Smooth muscle cell (in vitro differentiated cells): ENCODE measurements around the gene CORO1C. TPM values are rescaled to one million over a fixed set of nuclear protein-coding genes. Genes with fewer than 3 reads are reported as not detected.
"Not testable (repeated sequence)": the region's sequence is repeated elsewhere in the genome, so short reads cannot be mapped to it uniquely, and the experiment has no call there.

ENCODE experiments used
- DNase-seq: peaks from one replicate; lab custom pipeline; 2025; ENCODE audit not compliant: unreplicated experiment; lab: John Stamatoyannopoulos, UW
- H2AFZ ChIP-seq: fragments of 200-600 bp; sonication (generic); 2 replicates; pipeline ENCODE4 v1.6.0; 2016; ENCODE audit warnings: antibody characterized with exemption, low read depth, mild to moderate bottlenecking
- H3F3A ChIP-seq: fragments of 200-600 bp; sonication (generic); 2 replicates; pipeline ENCODE4 v1.6.0; 2017; ENCODE audit warnings: antibody characterized with exemption, low read depth
- H3K27ac ChIP-seq: fragments of 200-600 bp; sonication (generic); 2 replicates; pipeline ENCODE4 v1.5.1; 2016; ENCODE audit warnings: low read depth, mild to moderate bottlenecking
- H3K27me3 ChIP-seq: fragments of 200-600 bp; sonication (generic); 2 replicates; pipeline ENCODE4 v1.6.1; 2016; ENCODE audit warnings: low read depth, mild to moderate bottlenecking
- H3K36me3 ChIP-seq: fragments of 200-600 bp; sonication (generic); 2 replicates; pipeline ENCODE4 v1.5.1; 2016; ENCODE audit warnings: low read depth
- H3K4me1 ChIP-seq: fragments of 200-600 bp; sonication (generic); 2 replicates; pipeline ENCODE4 v1.5.1; 2016; ENCODE audit warnings: low read depth
- H3K4me2 ChIP-seq: fragments of 200-600 bp; sonication (generic); 2 replicates; pipeline ENCODE4 v1.6.0; 2016; ENCODE audit warnings: mild to moderate bottlenecking
- H3K4me3 ChIP-seq: fragments of 200-600 bp; sonication (generic); 2 replicates; pipeline ENCODE4 v1.5.1; 2016; ENCODE audit warnings: mild to moderate bottlenecking
- H3K79me2 ChIP-seq: fragments of 200-600 bp; sonication (generic); 2 replicates; pipeline ENCODE4 v1.6.0; 2016; ENCODE audit warnings: low read depth, mild to moderate bottlenecking
- H3K9ac ChIP-seq: fragments of 200-600 bp; sonication (generic); 2 replicates; pipeline ENCODE4 v1.6.0; 2016; ENCODE audit warnings: low read depth
- H3K9me3 ChIP-seq: fragments of 200-600 bp; sonication (generic); replicated peaks from 2 replicates; pipeline ENCODE4 v1.5.1; 2016; ENCODE audit warnings: low read depth
- H4K20me1 ChIP-seq: fragments of 200-600 bp; sonication (generic); 2 replicates; pipeline ENCODE4 v1.6.0; 2016; ENCODE audit warnings: low read depth
- WGBS: methylation state at CpG from one replicate; pipeline ENCODE4 v1.1.7; 2016; ENCODE audit warnings: low lambda C conversion rate; 5-methylcytosine and 5-hydroxymethylcytosine counted together
- polyA plus RNA-seq: library from polyadenylated mRNA; unstranded; fragments of >200 nt; fragmentation: Nextera tagmentation; extraction: Ambion mirVana; gene quantifications from 2 replicates; pipeline ENCODE4 v1.2.1, GENCODE V29; 2016
- total RNA-seq: library from RNA; depleted of rRNA; stranded (reverse); fragments of >200 nt; gene quantifications from 2 replicates; pipeline ENCODE4 v1.2.3, GENCODE V29; 2014
- TF ChIP-seq, protein P1 (sequence below): fragments of 200-600 bp; sonication (generic); IDR thresholded peaks from 2 replicates; pipeline ENCODE4 v1.5.1; 2017; ENCODE audit warnings: borderline replicate concordance, mild to moderate bottlenecking, antibody characterized with exemption; ENCODE audit not compliant: insufficient read depth, poor library complexity, severe bottlenecking

Gene CORO1C
- total and polyA plus RNA-seq, 2 experiments from 2014 or later, result 96.7 to 136 TPM

DNA sequence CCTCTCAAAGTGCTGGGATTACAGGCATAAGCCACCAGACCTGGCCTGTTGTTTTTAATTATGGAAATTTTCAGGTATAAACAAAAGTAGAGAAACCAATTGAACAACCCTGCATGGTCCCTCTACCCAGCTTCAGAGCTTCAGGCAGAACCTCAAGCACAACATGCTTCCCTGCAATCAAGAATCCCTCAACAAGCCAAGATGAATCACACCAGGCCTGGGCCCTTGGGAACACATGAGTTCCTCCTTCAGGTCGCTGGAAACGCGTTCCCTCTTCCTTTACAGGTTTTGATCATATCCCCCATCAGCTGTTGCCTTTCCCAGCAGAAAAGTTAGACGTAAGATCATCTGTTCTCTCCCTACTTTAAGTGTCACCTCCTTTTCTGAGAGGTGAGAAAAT, 20.5 kb upstream of the CORO1C start:
- Histone ChIP-seq H3K9ac (no peak overlapping the region), H4K20me1 (no peaks in the 10 kb centered on the region), H3K4me2 (no peak overlapping the region), H3K4me1 (no peaks in the 10 kb centered on the region), H3K27ac (no peak overlapping the region), H3F3A (no peaks in the 10 kb centered on the region), H3K79me2 (no peaks in the 10 kb centered on the region), H2AFZ (no peak overlapping the region), H3K36me3 (no peaks in the 10 kb centered on the region), H3K9me3 (no peaks in the 10 kb centered on the region), H3K4me3 (no peak overlapping the region), H3K27me3 (no peaks in the 10 kb centered on the region)
- TF ChIP-seq, protein P1, sequence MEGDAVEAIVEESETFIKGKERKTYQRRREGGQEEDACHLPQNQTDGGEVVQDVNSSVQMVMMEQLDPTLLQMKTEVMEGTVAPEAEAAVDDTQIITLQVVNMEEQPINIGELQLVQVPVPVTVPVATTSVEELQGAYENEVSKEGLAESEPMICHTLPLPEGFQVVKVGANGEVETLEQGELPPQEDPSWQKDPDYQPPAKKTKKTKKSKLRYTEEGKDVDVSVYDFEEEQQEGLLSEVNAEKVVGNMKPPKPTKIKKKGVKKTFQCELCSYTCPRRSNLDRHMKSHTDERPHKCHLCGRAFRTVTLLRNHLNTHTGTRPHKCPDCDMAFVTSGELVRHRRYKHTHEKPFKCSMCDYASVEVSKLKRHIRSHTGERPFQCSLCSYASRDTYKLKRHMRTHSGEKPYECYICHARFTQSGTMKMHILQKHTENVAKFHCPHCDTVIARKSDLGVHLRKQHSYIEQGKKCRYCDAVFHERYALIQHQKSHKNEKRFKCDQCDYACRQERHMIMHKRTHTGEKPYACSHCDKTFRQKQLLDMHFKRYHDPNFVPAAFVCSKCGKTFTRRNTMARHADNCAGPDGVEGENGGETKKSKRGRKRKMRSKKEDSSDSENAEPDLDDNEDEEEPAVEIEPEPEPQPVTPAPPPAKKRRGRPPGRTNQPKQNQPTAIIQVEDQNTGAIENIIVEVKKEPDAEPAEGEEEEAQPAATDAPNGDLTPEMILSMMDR, result no peak
- DNase-seq, result no peak
- 76% methylated on average over 4 of the region's 4 CpGs for WGBS

DNA sequence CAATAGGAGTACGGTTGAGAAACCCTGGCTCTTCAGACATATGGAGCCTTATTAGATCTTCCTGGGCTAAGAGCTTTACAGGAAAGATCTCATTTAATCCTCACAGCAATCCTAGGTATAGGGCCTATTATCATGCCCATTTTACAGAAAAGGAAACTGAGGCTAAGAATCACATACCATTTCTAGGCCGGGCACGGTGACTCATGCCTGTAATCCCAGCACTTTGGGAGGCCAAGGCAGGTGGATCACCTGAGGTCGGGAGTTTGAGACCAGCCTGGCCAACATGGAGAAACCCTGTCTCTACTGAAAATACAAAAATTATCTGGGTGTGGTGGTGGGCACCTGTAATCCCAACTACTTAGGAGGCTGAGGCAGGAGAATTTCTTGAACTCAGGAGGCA, 19.7 kb upstream of the CORO1C start:
- DNase-seq, H3K79me2 ChIP-seq, H3K9ac ChIP-seq, H3K4me2 ChIP-seq, H2AFZ ChIP-seq, H3K4me3 ChIP-seq, H3K27me3 ChIP-seq, H3K4me1 ChIP-seq, H3K36me3 ChIP-seq, H4K20me1 ChIP-seq, H3K9me3 ChIP-seq, H3F3A ChIP-seq, H3K27ac ChIP-seq: not testable (repeated sequence)
- 78% methylated on average over 4 of the region's 4 CpGs for WGBS

DNA sequence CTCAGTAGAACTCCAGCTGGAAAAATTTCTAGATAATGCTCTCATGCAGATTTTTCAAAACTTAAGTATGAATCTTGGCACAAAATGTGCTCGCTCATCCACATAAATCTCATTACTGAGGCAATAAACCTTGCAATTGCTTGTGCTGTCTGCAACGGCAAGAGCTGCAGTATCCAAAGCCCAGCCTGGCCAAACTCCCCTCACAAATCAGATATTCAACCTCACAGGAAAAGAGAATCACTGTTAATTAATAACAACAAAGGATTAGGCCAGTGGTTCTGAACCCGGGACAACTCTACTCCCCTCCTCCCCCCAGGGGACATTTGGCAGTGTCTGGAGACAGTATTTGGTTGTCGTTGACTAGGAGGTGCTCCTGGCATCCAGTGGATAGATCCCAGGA, 19.2 kb upstream of the CORO1C start:
- H3K27me3 ChIP-seq, result no peaks in the 10 kb centered on the region
- DNase-seq, result no peak
- H3K27ac ChIP-seq, result no peak overlapping the region
- H3K4me2 ChIP-seq, result no peak overlapping the region
- TF ChIP-seq, protein P1, result no peak
- H3K36me3 ChIP-seq, result no peaks in the 10 kb centered on the region
- H3F3A ChIP-seq, result no peaks in the 10 kb centered on the region
- no peaks in the 10 kb centered on the region for H3K4me1 ChIP-seq
- no peak overlapping the region for H3K4me3 ChIP-seq
- no peaks in the 10 kb centered on the region for H3K79me2 ChIP-seq
- no peak overlapping the region for H2AFZ ChIP-seq
- H4K20me1 ChIP-seq, result no peaks in the 10 kb centered on the region
- H3K9me3 ChIP-seq, result no peaks in the 10 kb centered on the region
- no peak overlapping the region for H3K9ac ChIP-seq
- 53% methylated on average over 4 of the region's 4 CpGs for WGBS

DNA sequence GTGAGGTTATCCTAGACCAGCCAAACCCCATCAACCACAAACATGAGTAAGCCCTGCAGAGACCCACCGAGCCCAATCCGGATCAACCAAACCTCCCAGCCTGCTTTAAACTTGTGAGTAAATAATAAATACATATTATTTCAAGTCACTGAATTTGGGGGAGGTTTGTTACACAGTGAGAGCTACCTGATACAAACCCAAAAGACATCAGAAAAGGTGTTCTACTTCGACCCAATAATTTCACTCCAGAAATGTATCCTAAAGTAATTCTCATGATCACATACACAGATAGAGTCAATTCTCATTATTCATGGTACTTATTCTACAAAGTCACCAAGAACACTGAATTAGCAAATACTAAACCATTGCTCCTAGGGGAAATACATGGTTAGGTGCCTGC, 16.2 kb upstream of the CORO1C start:
- no peaks in the 10 kb centered on the region for H3K79me2 ChIP-seq
- H3K4me2 ChIP-seq, result no peak overlapping the region
- no peak overlapping the region for H2AFZ ChIP-seq
- TF ChIP-seq, protein P1, result no peak
- H3K4me1 ChIP-seq, result no peaks in the 10 kb centered on the region
- no peak overlapping the region for H3K9ac ChIP-seq
- WGBS, result 97% methylated on average over 3 of the region's 3 CpGs
- H3K36me3 ChIP-seq, result no peaks in the 10 kb centered on the region
- H3K27me3 ChIP-seq, result no peaks in the 10 kb centered on the region
- H3K4me3 ChIP-seq, result no peak overlapping the region
- no peak overlapping the region for H3K27ac ChIP-seq
- H4K20me1 ChIP-seq, result no peaks in the 10 kb centered on the region
- no peaks in the 10 kb centered on the region for H3K9me3 ChIP-seq
- DNase-seq, result no peak
- H3F3A ChIP-seq, result no peaks in the 10 kb centered on the region
